GM12872 (cell line): ENCODE data around the gene RPS18.

Experiments used
- CTCF ChIP-seq: IDR thresholded peaks from 3 replicates; pipeline ENCODE4 v1.5.1; 2011; ENCODE audit warnings: low read depth, mild to moderate bottlenecking, low read length, moderate library complexity; ENCODE audit not compliant: insufficient read depth

RPS18 gene

GRCh38 chr6:33254591-33254990 is 17.3 kb upstream of the RPS18 start:
- TF ChIP-seq CTCF = no peak

- TF ChIP-seq CTCF = no peak
Measured at GRCh38 chr6:33259032-33259431, 12.8 kb upstream of the RPS18 start.

- TF ChIP-seq CTCF = no peak
Measured at GRCh38 chr6:33264015-33264414, 7.9 kb upstream of the RPS18 start.

- no peak for TF ChIP-seq CTCF
Measured at GRCh38 chr6:33271117-33271467, 783 bp upstream of the RPS18 start.

- no peak for TF ChIP-seq CTCF
Measured at GRCh38 chr6:33272275-33273128, 627 bp downstream of the RPS18 start.

GRCh38 chr6:33273129-33273923 is 1.5 kb downstream of the RPS18 start:
- TF ChIP-seq CTCF = no peak
